ENCODE results near the gene INTS6. TPM values are rescaled to one million over a fixed set of nuclear protein-coding genes. Genes with fewer than 3 reads are reported as not detected.
A peak's percentile ranks its signal among the peaks of the same experiment; 100 is the strongest.

Gene INTS6
- polyA plus RNA-seq (2013, experiment 1 of 2; ENCODE audit: insufficient read length): 14.8 TPM
- 17.0 TPM for polyA plus RNA-seq (2013, experiment 2 of 2; ENCODE audit: insufficient read length)

- DNase-seq: peak; percentile 99
These were observed at the start of gene INTS6 for GRCh38 chr13:51452361-51453206. Gene INTS6 (minus strand): TSS chr13:51453036. CDS start chr13:51452525, 511 bp downstream.

GRCh38 chr13:51502153-51502651, 49.4 kb upstream of the INTS6 start:
- DNase-seq: peak; percentile 73

GRCh38 chr13:51501592-51502152, 48.8 kb upstream of the INTS6 start:
- peak; percentile 90 for DNase-seq

GRCh38 chr13:51501096-51501495, 48.3 kb upstream of the INTS6 start:
- no peak for DNase-seq

GRCh38 chr13:51500687-51501086, 47.9 kb upstream of the INTS6 start:
- DNase-seq: no peak

- DNase-seq: no peak
These were observed 47.0 kb upstream of the INTS6 start for GRCh38 chr13:51499841-51500240.

- DNase-seq: no peak
These were observed 42.5 kb upstream of the INTS6 start for GRCh38 chr13:51495316-51495715.

- peak; percentile 49 for DNase-seq
These were observed 41.3 kb upstream of the INTS6 start for GRCh38 chr13:51494156-51494555.

GRCh38 chr13:51488212-51488611, 35.4 kb upstream of the INTS6 start:
- no peak for DNase-seq

GRCh38 chr13:51481656-51482055, 28.8 kb upstream of the INTS6 start:
- DNase-seq: no peak

- DNase-seq: peak; percentile 75
These were observed 26.3 kb upstream of the INTS6 start for GRCh38 chr13:51479199-51479523.

GRCh38 chr13:51478418-51479198, 25.8 kb upstream of the INTS6 start:
- DNase-seq: no peak

GRCh38 chr13:51477653-51478324, 25.0 kb upstream of the INTS6 start:
- DNase-seq: no peak

GRCh38 chr13:51477149-51477548, 24.3 kb upstream of the INTS6 start:
- no peak for DNase-seq

- DNase-seq: peak; percentile 47
These were observed 23.1 kb upstream of the INTS6 start for GRCh38 chr13:51475727-51476501.

GRCh38 chr13:51469790-51470189, 17.0 kb upstream of the INTS6 start:
- DNase-seq: no peak

GRCh38 chr13:51467730-51468129, 14.9 kb upstream of the INTS6 start:
- no peak for DNase-seq

GRCh38 chr13:51465124-51465523, 12.3 kb upstream of the INTS6 start:
- no peak for DNase-seq

GRCh38 chr13:51457086-51457815, 4.4 kb upstream of the INTS6 start:
- DNase-seq: no peak

GRCh38 chr13:51456510-51456909, 3.7 kb upstream of the INTS6 start:
- DNase-seq: no peak

- no peak for DNase-seq
These were observed 2.7 kb upstream of the INTS6 start for GRCh38 chr13:51455532-51455931.
